D721Med (cell line): ENCODE results near the gene FIS1.
A peak's percentile ranks its signal among the peaks of the same experiment; 100 is the strongest.
"Not testable (repeated sequence)": the region's sequence is repeated elsewhere in the genome, so short reads cannot be mapped to it uniquely, and the experiment has no call there.

ENCODE experiments used
- DNase-seq: peaks from one replicate; pipeline ENCODE4 v3.0.0; 2011; ENCODE audit warnings: low spot score; ENCODE audit not compliant: insufficient read length
- FAIRE-seq: peaks from 2 replicates; lab custom pipeline; 2011; peaks lifted over from hg19 to GRCh38; lab: Jason Lieb, UNC
- TF ChIP-seq, protein P1 (sequence below): IDR thresholded peaks from 2 replicates; pipeline ENCODE4 v1.5.1; 2012; ENCODE audit warnings: mild to moderate bottlenecking, control low read depth; ENCODE audit not compliant: insufficient read depth; ENCODE audit errors: missing control alignments

FIS1 gene

DNA sequence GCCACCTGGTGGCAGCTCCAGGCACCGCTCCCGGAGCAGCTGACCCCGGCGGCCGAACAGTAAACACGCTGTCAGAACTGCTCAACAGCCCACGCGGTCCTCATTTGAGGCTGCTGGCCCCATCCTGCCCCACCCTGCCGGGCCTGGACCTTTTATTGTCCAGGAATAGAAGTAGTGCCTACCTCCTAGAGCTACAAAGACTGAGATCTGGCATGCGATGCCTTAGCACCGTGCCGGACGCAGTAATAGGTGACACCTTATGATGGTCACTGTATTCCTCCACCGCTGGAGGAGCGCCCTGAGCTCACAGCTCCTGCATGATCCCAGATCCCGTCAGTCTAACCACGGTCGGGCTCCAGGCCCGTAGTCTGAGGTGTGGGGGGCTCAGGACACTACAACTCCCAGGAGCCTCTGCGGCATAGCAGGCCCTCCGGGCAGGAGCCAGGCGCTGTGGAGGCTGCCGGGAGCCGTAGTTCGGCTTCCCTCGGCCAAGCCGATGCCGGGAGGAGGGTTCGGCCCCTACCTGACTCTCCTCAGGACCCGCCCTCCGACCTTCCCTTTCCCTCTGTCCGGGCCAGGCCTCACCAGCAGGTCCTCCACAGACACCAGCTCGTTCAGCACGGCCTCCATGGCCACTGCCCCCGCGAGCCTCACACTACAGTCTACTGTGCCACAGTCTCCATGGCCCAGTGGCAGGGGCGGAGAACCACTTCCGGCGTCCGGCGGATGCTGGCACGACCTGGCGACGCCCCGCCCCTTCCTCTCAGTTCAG is at the start of gene FIS1:
Gene FIS1 (minus strand): TSS at position 707 of the 772 bp plus-strand sequence. CDS start 77 bp downstream, at position 630.
- no peak for FAIRE-seq
- DNase-seq = peak; percentile 55
- TF ChIP-seq, protein P1, sequence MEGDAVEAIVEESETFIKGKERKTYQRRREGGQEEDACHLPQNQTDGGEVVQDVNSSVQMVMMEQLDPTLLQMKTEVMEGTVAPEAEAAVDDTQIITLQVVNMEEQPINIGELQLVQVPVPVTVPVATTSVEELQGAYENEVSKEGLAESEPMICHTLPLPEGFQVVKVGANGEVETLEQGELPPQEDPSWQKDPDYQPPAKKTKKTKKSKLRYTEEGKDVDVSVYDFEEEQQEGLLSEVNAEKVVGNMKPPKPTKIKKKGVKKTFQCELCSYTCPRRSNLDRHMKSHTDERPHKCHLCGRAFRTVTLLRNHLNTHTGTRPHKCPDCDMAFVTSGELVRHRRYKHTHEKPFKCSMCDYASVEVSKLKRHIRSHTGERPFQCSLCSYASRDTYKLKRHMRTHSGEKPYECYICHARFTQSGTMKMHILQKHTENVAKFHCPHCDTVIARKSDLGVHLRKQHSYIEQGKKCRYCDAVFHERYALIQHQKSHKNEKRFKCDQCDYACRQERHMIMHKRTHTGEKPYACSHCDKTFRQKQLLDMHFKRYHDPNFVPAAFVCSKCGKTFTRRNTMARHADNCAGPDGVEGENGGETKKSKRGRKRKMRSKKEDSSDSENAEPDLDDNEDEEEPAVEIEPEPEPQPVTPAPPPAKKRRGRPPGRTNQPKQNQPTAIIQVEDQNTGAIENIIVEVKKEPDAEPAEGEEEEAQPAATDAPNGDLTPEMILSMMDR = peak; percentile 59

DNA sequence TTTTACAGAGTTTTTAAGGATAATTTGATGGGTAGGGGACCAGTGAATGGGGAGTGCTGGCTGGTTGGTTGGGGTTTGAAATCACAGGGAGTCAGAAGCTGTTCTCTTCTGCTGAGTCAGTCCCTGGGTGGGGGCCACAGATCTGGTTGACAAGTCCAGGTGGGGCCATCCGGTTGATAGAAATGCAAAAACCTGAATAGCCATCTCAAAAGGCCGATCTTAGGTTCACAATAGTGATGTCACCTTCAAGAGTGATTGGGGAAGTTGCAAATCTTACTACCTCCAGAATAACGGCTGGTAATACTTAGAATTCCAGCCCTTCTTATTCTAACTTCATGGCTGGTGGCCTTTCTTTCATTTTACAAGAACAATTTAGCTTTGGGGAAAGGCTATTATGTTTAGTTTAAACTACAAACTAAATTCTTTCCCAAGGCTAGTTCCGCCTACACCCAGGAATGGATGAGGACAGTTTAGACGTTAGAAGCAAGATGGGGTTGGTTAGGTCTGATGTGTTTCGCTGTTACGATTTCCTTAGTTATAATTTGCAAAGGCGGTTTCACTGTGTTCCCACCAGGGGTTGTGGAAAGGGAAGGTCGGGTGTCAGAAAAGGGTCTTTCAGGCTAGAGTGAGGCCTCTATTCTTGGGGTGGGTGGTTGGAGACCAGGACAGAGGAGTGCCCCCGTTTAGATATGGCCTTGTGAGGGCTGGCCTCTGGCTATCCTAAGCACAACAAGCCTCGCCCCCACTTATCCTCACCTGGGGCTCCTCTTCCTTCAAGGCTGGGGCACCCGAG is 49.4 kb upstream of the FIS1 start:
- no peak for DNase-seq
- TF ChIP-seq, protein P1 = no peak
- no peak for FAIRE-seq

DNA sequence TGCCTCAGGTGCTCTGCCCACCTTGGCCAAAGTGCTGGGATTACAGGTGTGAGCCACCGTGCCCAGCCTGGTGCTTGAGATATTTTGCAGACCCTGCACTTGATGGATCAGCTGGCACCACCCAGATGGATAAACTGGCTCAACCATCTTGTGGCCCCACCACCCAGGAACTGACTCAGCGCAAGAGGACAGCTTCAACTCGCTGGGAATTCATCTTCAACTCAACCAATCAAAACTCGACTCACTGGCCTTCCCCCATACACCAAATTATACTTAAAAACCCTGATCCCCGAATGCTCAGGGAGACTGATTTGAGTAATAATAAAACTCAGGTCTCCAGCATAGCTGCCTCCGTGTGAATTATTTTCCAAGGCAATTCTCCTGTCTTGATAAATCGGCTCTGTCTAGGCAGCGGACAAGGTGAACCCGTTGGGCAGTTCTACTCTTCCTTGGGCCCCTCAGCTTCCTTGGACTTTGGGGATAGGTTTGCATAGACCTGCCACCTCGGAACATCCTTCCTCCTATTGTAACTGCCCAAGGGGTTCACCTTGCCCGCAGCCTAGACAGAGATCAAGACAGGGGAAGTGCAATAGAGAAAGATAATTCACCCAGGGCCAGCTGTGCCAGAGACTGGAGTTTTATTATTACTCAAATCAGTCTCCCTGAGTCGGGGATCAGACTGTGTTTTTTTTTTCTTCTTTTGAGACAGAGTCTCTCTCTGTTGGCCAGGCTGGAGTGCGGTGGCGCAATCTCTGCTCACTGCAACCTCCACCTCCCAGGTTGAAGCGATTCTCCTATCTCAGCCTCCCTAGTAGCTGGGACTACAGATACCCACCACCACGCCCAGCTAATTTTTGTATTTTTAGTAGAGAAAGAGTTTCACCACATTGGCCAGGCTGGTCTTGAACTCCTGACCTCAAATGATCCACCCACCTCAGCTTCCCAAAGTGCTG is 48.5 kb upstream of the FIS1 start:
- FAIRE-seq, DNase-seq: not testable (repeated sequence)

DNA sequence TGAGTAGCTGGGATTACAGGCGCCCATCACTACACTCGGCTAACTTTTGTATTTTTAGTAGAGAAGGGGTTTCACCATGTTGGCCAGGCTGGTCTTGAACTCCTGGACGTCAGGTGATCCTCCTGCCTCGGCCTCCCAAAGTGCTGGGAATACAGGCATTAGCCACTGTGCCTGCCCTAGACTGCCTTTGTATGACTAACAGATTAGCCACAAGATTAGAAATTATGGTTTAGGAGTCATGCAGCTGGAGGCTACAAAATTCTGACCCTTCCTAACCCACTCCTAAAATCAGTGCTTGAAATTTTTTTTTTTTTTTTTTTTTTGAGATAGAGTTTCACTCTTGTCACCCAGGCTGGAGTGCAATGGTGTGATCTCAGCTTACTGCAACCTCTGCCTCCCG is 47.7 kb upstream of the FIS1 start:
- FAIRE-seq, DNase-seq: not testable (repeated sequence)

DNA sequence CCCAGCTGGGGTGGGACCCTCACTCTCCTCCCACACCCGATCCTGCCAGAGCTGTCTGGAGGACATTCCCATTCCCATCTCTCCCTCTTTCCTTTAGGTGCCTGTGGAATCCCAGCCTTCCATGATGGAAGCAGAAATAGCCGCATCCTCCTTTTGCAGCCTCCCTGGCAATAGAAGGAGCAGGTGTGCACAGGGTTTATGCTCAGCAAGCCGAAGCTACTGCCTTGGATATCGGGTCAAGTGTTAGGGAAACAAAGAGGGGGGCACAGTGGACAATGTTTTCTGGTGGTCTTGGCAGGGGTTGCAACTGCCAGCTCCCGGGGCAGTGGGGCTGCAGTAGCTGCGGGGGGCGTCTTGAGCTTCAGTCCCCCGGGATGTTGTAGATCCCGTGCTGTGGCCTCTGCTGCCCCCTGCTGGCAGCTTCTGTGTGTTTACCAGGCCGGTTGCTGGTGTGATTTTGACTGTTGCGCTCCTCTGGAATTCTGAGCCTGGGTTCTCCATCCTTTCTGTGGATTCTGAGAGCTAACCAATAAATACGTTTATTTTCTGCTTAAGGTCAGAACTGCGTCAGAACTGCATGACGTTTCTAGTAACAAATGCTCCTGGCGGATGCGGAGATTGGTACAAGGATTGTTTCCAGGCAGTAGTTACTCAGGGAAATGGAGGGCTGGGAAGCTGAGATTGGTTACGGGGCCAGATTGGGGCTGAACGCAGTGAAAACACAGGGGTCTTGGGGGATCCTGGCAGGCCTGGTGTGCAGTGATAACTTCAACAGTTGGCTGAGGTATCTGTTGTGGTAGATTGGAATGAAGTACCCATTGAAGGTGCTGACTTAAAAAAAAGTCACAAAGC is 45.5 kb upstream of the FIS1 start:
- not testable (repeated sequence) for FAIRE-seq, DNase-seq
- TF ChIP-seq, protein P1 = peak; percentile 46

DNA sequence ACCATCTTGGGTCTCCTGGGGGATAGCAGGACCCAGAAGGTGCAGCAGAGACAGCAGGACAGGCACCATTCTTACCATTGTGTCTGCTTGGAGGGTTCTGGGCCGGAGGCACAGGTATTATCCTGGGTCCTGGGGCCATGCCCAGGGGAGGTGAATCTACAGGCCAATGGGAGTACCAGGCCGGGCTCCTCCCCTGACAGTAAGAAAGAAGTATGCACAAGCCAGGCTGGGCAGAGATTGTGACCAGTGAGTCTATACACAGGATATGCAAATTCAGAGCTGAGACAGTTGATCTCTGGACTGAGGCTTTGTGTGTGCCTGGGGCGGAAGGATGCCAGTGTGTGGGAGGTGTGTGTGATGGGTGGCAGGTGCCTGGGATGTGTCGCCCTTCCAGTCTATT is 44.8 kb upstream of the FIS1 start:
- not testable (repeated sequence) for DNase-seq, FAIRE-seq

DNA sequence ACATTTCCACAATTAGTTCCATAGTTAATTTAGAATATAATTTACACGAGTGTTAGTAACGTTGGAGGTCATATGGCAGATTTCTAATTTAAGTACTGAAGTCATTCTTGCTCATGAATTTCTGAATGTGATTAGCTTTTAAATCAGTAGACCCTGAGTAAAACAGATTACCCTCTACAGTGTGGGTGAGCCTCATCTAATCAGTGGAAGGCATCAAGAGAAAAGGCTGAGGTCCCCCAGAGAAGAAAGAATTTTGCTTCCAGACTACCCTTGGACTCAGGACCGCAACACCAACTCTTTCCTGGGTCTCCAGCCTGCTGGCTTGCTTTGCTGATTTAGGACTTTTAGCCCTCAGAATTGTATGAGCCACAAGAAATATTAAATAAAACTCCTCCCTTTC is 43.6 kb upstream of the FIS1 start:
- TF ChIP-seq, protein P1 = no peak
- no peak for FAIRE-seq
- DNase-seq = no peak
